HG03439 (cell line): ENCODE measurements around the gene MARCHF4.
"Not testable (repeated sequence)": the region's sequence is repeated elsewhere in the genome, so short reads cannot be mapped to it uniquely, and the experiment has no call there.

Experiments used
- ATAC-seq: cut with Tn5 transposase; IDR thresholded peaks from one replicate; pipeline ENCODE4 v1.9.1; 2021; ENCODE audit warnings: mild to moderate bottlenecking, moderate library complexity; ENCODE audit not compliant: unreplicated experiment

Gene MARCHF4

DNA sequence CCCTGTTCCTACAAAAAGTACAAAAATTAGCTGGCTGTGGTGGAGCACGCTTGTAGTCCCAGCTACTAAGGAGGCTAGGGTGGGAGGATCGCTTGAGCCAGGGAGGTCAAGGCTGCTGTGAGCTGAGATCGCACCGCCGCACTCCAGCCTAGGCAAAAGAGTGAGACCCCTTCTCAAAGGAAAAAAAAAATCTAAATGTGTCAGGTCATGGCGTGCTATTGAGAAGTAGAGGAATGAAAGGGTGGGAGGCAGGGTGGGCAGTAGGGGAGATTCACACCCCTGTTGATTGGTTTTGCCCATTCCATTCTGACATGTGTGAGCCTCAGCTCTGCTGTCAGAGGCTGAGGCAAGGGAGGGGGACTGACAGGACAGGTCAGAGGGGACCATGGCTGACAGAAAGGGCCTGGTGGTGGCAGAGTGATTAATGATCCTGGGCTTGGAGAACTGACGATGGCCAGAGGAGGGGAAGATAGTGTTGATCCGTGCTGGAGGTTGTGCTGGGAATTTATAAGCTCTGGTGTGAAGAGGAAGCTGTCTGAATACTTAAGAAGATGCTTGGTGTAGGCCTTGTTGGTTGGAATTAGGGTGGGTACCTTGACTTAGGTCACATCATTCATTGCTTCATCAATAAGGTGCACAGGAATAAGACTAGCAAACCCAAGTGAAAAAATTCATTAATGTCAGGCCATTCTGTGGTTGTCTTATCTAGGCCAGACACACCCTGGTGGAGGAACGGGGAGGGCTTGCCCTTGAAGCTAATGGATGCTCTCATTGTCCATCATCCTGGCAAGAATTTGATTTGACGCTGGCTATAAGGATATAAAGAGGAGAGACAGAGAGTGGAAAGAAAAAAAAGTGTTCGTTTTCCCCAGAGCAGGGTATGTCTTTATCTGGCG lies 20.9 kb upstream of the MARCHF4 start:
- no peak for ATAC-seq

DNA sequence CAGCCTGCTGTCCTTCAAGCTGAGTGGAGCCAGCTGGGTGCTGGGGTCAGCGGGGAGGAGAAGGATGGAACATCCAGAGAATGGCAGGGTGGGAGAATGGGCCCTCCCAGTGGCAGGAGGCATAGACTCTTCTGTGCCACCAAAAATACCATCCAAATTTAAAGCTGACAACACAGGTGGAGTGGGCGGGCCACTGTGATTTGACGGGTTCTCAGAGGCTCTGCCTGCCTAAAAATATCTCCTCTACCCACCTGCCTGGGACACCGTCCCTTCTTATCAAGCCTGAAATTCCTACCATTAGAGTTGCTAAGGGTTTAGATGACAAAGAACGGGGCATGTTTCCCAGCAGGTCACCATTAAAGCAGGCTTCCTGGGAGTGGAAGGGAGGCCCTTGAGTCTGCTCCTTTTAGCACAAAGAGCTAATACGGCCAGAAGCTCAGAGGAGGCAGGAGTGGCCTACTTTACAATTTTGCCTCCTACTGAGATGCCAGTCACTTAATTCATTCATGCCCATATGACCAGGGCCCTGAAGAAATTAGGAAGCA lies 19.8 kb upstream of the MARCHF4 start:
- ATAC-seq: no peak

DNA sequence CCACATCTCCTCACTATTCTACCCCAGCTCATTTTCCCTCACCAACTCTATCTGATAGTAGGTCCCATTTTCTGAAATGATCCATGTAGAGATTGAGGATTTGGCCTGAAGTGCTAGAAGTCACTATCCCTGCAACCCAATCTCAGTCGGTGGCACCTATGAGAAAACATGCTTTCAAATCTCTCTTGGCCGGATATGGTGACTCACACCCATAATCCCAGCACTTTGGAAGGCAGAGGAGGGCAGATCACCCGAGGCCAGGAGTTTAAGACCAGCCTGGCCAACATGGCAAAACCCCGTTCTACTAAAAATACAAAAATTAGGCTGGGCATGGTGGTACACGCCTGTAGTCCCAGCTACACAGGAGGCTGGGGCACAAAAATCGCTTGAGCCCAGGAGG lies 19.1 kb upstream of the MARCHF4 start:
- ATAC-seq: no peak

DNA sequence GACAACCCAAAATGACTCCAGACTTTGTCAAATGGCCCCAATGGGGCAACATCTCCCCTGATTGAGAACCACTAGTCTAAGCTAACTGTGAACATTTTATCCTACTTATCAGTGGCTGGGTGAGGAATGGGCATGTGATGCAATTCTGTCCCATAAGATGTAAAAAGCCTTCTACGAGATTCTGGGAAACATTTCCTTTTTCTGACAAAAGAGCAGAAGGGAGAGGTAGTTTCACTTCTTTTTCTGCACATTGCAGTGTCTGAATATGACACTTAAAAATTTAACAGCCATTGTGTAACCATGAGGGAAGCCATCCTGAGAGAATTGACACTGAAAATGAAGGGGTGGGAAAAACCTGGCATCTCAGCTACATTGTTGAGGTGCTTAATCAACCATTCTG lies 17.3 kb upstream of the MARCHF4 start:
- no peak for ATAC-seq

DNA sequence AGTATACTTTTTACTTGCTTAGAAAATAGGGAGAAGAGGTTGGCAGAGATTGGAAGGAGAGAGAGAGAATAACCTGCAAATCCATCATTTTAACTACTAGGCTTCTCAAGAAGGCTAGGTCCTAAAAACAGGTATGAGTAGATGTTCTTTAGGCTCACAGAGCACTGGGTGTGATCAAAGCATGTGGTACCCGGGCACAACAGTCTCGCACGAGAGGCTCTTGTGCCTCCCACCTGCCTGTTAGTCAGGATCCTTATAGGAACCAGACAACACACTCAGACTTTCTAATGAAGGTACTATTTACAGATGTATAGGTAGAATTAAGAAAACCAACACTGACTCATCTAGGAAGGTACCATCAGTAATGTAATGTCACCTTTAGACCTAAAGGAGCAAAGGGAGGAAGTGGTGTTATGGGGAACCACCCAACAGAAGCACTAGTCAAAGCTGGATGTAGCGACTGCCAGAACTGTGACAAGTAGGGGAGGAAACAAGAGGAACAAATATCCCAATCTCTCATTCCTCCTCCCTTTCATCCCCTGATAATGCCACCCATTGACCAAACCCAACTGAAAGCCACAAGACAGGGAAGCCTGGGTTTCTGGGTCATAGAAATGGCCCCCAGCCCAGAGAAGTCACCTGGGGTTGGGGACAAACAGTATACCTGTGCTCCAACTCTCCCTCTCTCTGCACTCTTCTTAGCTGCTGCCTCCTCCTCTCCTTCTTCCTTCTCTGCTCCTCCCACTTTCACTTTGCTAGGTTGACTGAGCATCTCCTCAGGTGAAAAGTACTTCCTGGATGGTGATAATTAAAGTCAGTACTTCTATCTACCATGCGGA lies 16.0 kb upstream of the MARCHF4 start:
- no peak for ATAC-seq

DNA sequence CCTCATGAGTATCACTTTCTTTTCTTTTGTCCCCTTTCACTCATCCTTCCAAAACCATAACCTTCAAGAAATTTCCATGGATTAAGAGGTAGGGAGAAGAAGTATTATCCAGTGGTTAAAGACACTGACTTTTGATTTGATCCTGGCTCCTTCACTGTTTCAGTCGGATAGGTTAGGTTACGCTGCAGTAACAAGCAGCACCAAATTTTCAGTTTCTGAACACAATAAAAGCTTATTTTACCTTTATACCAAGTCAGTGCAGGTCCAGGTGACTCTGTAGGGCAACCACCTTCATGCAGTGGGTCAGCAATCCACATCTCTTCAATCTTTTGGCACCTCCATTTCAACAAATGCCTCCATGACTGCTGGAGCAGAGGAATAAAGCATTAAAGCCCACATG lies 15.0 kb upstream of the MARCHF4 start:
- no peak for ATAC-seq

DNA sequence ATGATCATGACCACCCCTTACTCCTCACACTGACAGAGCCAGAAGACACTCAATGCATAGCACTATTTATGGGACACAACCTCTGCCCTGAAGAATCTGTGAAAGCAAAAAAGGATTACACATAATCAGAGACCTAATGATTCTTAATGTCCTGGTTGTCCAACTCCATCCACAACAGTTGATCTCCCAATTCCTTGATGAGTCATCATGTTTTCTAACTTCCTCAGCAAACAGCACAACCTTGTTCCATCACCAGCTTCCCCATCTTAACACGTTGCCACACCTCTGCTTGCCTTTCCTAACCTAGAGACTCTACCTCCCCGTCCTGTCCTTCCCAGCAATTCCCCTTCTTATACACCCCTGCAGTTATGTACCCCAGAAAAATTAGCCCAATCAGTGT lies 13.2 kb upstream of the MARCHF4 start:
- ATAC-seq: no peak

DNA sequence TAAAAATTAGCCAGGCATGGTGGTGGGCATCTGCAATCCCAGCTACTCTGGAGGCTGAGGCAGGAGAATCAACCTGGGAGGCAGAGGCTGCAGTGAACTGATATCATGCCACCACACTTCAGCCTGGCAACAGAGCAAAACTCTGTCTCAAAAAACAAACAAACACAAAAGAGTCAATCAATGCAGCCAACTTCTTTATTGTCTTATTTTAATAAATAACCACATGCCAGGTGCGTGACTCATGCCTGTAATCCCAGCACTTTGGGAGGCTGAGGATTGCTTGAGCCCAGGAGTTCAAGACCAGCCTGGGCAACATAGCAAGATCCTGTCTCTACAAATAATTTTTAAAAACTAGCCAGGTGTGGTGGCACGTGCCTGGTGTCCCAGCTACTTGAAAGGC lies 12.1 kb upstream of the MARCHF4 start:
- ATAC-seq: not testable (repeated sequence)

DNA sequence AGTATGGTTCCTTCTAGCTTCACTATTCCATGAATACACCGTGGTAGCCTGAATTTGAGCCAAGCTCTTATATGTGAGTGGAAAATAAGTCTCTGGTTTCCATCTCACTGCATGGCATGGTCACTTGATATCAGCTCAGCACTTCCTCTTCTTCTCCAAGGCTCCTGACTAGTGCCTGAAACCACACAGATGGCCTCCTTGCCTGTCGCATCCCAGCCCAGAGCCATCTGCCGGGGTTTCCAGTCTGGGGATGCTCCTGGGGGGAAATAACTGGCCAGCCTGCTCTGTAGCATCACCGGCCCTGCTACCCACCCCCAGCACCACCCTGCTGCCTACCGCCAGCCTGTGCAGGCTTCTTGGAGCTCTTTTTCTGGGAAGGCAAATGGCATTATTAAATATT lies 7.7 kb upstream of the MARCHF4 start:
- no peak for ATAC-seq

DNA sequence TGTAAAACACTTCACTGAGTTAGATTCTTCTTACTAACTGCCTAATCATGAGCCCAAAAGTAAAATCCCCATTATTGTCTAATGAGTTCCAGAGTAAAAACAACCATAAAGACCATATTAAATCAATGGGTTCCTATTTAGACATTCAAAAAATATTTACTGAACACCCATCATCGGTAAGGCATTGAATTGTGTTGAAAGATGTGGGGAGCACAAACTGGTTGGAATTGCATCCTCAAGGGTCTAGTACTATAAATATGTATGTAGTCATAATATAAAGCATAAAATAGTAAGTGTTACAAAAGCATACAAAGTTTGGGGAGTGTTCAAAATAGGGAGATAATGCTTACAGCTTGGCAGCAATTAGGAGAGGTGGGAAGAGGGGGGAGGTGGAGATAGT lies 3.0 kb upstream of the MARCHF4 start:
- ATAC-seq: no peak

DNA sequence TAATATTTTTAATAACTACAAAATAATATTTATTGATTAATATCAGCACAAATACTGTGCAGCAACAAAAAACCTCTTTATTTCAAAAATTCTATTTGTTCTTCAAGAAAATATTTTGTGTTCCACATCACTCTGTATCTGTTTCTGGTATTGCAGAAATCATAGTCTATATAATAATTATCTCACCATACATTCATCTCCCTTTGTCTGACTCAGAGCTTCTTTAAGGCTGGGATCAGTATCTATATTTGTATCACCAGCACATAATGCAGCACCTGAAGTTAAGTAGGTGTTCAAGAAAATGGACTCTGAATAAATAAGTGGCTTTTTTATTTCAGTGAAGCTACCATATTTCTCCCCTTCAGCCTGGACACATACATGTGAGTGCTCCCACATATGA lies 1.6 kb upstream of the MARCHF4 start:
- no peak for ATAC-seq

DNA sequence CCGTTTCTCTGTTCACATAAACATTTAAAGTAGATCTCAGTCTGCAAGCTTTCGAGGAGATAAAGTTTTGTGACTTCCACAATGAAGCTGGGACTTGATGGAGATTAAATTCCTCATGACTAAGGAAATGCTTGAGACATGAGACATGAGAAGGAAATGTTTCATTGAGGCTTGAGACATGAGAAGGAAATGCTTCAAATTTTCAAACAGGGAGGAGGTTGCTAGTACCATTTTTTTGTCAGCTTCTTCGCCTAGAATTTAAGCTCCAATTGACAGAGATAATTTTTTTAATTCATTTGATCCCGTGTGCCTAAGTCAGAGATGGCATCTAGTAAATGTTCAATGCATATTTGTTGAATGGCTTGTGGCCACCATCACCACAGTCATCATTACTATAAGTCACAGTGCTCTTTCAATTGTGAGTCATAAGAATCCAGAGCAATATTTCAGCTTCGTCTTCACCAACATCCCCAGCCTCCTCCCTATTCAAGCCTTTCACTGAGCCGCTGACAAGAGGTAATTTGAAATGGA lies 543 bp upstream of the MARCHF4 start:
- no peak for ATAC-seq

DNA sequence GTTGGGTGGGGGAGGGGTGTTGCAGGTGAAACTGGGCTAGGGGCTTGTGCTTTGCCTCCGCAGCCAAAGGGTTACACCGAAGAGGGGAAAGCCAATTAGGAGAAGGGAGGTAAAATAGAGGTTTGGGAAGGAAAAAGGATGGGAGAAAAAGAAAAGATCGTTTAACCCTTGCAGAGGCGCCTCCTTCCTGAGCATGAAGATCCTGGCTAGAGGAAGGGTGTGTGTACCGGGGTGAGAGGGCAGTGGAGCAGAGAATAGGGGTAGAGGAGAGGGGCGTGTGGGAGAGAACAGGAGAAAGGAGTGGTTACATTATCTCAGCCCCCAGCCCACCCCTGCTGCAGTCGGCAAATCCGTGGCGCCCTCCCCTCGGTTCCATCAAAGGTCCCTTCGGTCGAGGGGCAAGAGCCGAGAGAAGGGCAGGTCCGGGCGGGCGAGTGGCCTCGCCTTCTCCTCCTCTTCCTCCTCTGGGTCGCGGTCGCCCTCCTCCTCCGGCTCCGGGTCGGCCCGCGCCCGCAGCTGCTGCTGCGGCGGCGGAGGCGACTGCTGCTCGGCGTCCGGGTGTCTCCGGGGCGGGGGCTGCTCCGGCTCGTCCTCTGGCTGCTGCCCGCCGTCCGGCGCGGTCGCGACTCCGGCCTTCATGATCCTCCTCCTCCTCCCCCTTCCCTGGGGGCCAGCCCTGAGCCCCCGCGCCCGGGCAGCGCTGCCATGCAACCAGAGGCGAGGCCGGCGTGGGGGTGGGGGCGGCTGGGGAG lies 1.1 kb downstream of the MARCHF4 start:
- no peak for ATAC-seq

DNA sequence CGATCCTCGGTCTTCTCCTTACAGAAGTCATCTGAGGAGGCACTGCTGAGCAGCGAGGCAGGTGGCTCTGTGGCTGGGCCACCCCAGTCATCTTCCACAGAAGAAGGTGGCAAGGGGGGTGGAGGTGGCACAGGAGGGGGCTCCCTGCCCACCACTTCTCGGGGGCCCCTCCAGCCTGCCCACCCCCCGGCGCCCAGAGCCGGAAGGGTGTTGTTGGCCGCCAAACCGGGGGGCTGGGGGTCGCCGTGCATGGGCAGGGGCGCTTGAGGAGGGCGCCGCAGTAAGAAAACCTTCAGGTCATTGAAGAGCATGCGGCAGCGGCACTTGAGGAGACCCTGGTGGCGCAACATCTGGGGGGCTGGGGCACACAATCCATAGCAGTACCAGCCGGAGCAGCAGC lies 2.5 kb downstream of the MARCHF4 start:
- ATAC-seq: no peak

DNA sequence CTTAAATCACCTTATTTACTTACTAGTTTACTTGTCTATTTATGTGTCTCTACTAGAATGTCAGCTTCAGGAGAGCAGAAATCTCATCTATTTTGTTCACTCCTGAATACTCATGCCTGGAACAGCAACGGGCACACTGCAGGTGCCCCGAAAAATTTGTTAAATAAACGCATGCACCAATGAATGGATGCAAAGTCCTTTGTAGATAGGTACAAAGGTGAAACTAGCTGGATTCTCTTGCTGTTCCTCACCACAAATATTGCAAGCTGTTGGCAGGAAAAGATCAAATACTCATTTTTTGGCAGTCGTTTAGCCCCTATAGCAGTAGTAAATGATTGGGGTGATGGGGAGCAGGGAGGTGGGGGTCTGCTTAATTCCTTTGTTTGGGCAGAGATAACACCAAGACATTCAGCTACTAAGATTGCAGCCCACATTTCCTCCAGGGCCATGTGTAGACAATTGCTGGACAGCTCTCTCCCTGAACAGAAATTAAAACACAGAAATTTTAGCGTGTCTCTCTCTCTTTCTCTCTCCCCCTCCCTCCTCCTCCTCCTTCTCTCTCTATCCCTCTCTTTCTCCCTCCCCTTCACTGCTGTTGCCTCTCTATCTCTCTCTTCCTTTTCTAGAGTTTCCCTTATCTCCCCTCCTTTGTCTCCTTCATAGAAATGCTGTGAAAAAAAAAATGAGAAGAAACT lies 5.4 kb downstream of the MARCHF4 start:
- ATAC-seq: no peak

DNA sequence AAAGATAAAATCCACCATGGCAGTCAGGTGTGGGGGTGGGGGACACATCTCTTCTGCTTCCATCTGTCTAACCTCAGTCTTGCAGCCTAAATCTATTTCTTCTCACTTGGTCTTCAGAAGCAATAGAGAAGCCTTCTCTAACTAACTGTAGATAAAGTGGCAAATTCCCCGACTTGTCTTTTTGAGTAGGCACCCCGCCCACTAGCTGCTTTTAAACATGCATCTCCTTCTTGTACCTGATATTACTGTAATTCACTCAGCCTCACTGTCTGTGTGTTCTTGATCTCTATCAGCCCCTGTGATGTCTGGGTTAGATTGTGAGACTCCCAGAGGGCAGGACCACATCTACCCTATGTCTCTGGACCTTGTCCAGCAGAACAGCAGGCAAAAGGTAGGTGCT lies 6.8 kb downstream of the MARCHF4 start:
- ATAC-seq: no peak

DNA sequence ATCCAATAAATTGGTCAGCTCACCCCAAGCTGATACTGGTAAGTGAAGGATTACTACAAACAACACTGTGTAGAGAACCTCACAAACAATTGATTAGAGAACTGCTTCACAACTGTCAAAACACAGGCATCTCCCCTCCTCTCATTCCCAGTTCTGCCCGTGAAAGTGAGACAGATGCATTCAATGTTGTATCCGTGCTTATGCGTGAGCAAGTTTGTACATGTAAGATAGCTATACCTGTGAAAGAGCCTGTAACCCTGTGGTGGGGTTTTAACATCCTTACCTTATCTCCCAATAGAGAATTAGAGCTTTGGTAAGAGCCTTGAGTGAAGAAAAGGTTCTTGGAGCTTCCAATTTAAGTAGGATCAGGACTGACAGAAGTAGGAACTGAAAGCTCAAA lies 9.1 kb downstream of the MARCHF4 start:
- no peak for ATAC-seq

DNA sequence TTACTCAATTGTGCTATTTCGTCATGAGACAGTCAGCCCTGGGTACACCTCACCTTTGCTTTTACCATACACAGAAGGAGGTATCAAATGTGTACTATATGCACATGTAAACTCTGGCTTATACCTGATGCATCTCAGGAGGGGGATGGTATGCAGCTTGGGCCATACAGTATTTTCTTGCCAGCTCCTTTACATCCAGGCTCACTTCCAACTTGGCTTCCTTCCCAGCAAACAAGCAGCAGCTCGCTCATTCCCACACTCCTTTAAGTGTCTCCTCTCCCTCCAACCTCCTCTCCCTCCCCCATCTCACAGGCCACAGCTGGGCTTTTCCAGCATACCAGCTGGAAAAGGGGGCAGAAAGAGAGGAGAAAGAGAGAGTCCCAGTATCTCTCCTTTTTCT lies 9.6 kb downstream of the MARCHF4 start:
- ATAC-seq: no peak

DNA sequence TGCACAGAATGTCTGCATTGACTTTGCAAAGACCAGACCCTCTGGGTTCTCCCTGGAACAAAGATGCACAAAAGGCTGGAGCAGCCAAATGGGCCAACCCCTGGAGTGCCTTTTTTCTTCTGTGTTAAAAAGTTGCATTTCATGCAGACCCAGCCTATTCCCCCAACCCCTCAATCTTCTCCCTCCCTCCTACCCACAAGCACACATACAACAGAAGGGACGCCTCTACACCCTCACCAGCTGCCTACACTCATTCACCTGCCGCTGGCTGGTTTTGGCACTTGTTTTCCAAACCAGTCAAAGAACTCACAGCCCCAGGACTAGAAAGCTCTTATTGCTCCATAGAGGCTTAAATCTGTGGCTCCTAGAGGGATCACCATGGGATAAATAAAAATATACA lies 16.6 kb downstream of the MARCHF4 start:
- ATAC-seq: no peak

DNA sequence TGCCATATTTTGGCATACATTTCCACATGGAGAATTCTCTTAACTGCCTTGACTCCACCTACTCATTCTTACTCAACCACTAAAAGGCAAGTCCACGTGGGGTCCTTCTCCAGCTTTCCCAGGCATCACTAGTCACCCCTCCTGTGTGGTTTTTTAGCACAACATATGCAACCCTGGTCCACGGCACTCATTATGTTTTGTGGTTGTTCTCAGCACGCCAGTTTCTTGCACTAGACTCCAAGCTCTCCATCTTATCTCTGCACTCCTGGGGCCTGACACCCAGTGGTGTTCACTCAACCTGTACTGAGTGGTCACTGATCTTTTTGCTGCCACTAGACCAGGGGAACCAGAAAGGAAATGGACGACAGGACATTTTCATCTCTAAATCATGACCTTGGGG lies 18.0 kb downstream of the MARCHF4 start:
- ATAC-seq: no peak
